HG02943 (cell line): Measurements from ENCODE around the gene RANBP10.

Experiments
- ATAC-seq: cut with Tn5 transposase; IDR thresholded peaks from one replicate; pipeline ENCODE4 v1.9.1; 2021; ENCODE audit warnings: mild to moderate bottlenecking, low read depth, moderate library complexity; ENCODE audit not compliant: unreplicated experiment

Gene RANBP10

GRCh38 chr16:67679935-67680897 is 126.1 kb downstream of the RANBP10 start:
- no peak for ATAC-seq

DNA sequence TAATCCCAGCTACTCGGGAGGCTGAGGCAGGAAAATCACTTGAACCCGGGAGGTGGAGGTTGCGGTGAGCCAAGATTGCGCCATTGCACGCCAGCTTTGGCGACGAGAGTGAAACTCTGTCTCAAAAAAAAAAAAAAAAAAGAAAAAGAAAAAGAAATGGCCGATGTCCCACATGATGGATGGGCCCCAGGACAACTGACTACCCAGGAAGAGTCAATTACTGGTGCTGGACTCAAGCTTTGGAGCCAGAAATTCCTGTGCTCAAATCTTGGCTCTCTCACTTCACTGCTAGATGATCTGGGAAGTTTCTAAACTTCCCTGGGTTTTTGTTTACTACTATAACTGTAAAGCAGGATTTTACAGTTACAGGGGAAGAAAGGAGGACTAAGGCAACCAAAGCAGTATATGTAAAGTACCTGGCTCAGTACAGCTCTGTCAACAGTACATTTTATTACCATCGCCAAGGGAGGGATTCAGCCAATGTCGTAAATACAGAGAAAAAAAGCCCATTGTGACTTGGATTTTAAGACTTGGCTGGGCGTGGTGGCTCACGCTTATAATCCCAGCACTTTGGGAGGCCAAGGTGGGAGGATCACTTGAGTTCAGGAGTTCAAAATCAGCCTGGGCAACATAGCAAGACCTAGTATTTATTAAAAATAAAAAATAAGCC is 127.9 kb downstream of the RANBP10 start:
- no peak for ATAC-seq

- no peak for ATAC-seq
These were observed 128.6 kb downstream of the RANBP10 start for GRCh38 chr16:67677712-67678111.

GRCh38 chr16:67676939-67677338 is 129.4 kb downstream of the RANBP10 start:
- ATAC-seq = no peak

DNA sequence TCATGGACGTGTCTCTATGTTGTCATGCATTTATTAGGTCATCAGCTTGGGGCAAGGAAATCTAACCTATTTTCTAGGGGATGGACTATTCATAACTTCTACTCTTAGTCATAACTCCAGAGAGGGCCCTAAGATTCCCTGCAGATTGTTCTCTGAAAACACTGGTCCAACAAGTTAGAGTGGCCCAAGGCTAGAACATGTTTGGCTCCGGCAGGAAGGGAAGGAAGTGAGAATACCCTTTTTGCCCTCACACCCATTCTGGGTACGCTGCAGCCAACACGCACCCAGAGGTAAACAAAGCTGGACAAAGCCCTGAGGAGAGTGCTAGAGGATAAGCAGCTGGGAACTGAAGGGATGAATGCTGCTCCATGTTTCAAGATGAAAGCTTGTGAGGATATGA is 129.8 kb downstream of the RANBP10 start:
- no peak for ATAC-seq

- no peak for ATAC-seq
These were observed 130.4 kb downstream of the RANBP10 start for GRCh38 chr16:67675999-67676398.

GRCh38 chr16:67675579-67675935 is 130.8 kb downstream of the RANBP10 start:
- ATAC-seq = no peak

- ATAC-seq = no peak
These were observed 131.3 kb downstream of the RANBP10 start for GRCh38 chr16:67674851-67675578.

DNA sequence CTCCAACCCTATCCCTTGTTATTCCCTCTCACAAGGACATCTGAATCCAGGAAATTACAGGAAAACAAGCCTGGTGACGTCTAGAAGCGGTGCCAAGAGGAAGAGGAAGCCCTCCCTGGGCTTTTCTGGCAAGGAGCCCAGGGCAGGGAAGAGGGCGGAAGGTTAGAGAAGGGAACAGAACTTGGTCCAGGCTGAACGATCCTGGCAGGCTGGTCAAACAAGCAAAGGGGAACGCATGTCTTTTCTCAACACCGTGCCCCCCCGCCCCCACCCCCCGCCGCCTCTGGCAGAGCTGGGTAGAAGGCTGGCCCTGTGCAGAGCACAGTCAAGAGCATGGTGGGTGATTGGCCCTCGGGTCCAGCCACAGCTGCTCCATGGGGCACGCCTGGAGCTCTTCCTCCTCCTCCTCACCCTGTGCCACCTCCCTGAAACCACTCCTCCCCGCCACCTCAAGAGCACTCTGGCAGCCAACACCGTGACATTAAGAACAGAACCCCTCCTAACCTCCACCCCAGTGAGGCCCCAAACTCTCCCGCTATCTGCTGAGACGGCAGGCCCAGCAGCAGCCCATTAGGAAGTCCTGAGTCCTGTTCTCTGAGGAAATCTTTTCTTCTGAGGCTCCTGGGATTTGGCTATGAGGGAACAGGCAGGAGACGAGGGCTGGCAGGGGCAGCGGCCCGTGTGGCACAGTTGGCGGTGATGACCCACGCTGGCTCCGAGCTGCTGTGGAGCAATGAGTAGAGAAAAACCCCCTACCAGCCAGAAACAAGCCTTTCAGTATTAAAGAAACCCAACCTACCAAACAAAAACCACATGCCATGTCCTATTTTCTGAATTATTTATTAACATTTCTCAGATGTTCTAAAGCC is 132.4 kb downstream of the RANBP10 start:
- no peak for ATAC-seq
